ENCODE measurements around the gene ARHGAP12.

- TF ChIP-seq CTCF (conservative IDR thresholded peaks at IDR 0.05 in 1 of 2, IDR thresholded peaks at IDR 0.05 in 1 of 2; ENCODE audit: extremely low read depth in 1 of 2, insufficient read depth in 1 of 2, low read depth in 1 of 2, low read length in 2 of 2) = no peak
- TF ChIP-seq EZH2 (IDR thresholded peaks at IDR 0.05; ENCODE audit: borderline replicate concordance, low read length) = no peak
Measured at GRCh38 chr10:31804352-31804810, 124.2 kb downstream of the ARHGAP12 start.

Data from mammary epithelial cell (primary cell).